Endothelial cell of umbilical vein (primary cell): ENCODE data around the gene POLR1H. TPM values are rescaled to one million over a fixed set of nuclear protein-coding genes. Genes with fewer than 3 reads are reported as not detected.

Experiments used
- BruUV-seq: library from RNA; stranded (reverse); fragments of 400-500 nt; replicated peaks from 2 replicates; lab custom pipeline; 2021; lab: Mats Ljungman, UMichigan
- CTCF ChIA-PET: fragments of 300-600, 350-600 bp; sonication (Branson Sonifier 250); formaldehyde crosslinking; loops from one replicate; lab custom pipeline; 2021; ENCODE audit warnings: antibody characterized with exemption, inconsistent platforms; lab: Charles Lee
- POLR2A ChIA-PET: fragments of 300-600, 350-600 bp; sonication (Branson Sonifier 250); formaldehyde crosslinking; loops from one replicate; lab custom pipeline; 2021; ENCODE audit warnings: antibody characterized with exemption, inconsistent platforms; lab: Charles Lee
- DNase-seq: peaks from one replicate; pipeline ENCODE4 v3.0.0-alpha.2; 2011; ENCODE audit warnings: low read depth, low spot score
- FAIRE-seq: peaks from 2 replicates; lab custom pipeline; 2011; peaks lifted over from hg19 to GRCh38; lab: Jason Lieb, UNC
- H2AFZ ChIP-seq: 2 replicates; pipeline ENCODE4 v1.6.0; 2012; ENCODE audit warnings: low read depth, low read length, control low read depth, inconsistent platforms
- H3K27ac ChIP-seq: 2 replicates; pipeline ENCODE4 v1.5.1; 2011; ENCODE audit warnings: low read depth, mild to moderate bottlenecking, control low read depth, low read length, moderate library complexity; ENCODE audit not compliant: insufficient read depth
- H3K27me3 ChIP-seq, 2 experiments: 2 replicates each; pipeline versions ENCODE4 v1.6.0 to v1.6.1; 2011; ENCODE audit warnings: low read length in 2 of 2, mixed read lengths in 1 of 2; ENCODE audit not compliant: control insufficient read depth in 2 of 2, insufficient read depth in 2 of 2
- H3K36me3 ChIP-seq, 2 experiments: 2 replicates in 1 of 2; 3 replicates in 1 of 2; pipeline ENCODE4 v1.5.1; 2011; ENCODE audit warnings: low read length in 2 of 2, mild to moderate bottlenecking in 1 of 2, moderate library complexity in 1 of 2; ENCODE audit not compliant: control insufficient read depth in 2 of 2, insufficient read depth in 2 of 2; ENCODE audit errors: extremely low read depth in 1 of 2
- H3K4me1 ChIP-seq: 3 replicates; pipeline ENCODE4 v1.5.1; 2011; ENCODE audit warnings: mild to moderate bottlenecking, low read length; ENCODE audit not compliant: control insufficient read depth, insufficient read depth; ENCODE audit errors: extremely low read depth
- H3K4me2 ChIP-seq: 2 replicates; pipeline ENCODE4 v1.6.1; 2011; ENCODE audit warnings: low read length, control low read depth, mixed read lengths; ENCODE audit not compliant: insufficient read depth
- H3K4me3 ChIP-seq, 3 experiments: fragments of 200-600 bp in 1 of 3; sonication (generic), shearing (Covaris generic) in 1 of 3; replicated peaks in 1 of 3; 2 replicates each; pipeline ENCODE4 v1.5.1; 2011 to 2016; ENCODE audit warnings: control low read depth in 3 of 3, low read length in 3 of 3, mild to moderate bottlenecking in 2 of 3, inconsistent platforms in 1 of 3, low read depth in 1 of 3, moderate library complexity in 1 of 3; ENCODE audit not compliant: insufficient read depth in 1 of 3
- H3K79me2 ChIP-seq: 2 replicates; pipeline ENCODE4 v1.6.0; 2012; ENCODE audit warnings: low read length, inconsistent platforms; ENCODE audit not compliant: control insufficient read depth, insufficient read depth
- H3K9ac ChIP-seq: replicated peaks from 2 replicates; pipeline ENCODE3; 2011; ENCODE audit warnings: low read length, control low read depth; ENCODE audit not compliant: insufficient read depth; ENCODE audit errors: extremely low read depth
- H3K9me1 ChIP-seq: replicated peaks from 3 replicates; pipeline ENCODE4 v1.6.0; 2011; ENCODE audit warnings: mild to moderate bottlenecking, low read length; ENCODE audit not compliant: control insufficient read depth, insufficient read depth; ENCODE audit errors: extremely low read depth
- H3K9me3 ChIP-seq: replicated peaks from 2 replicates; pipeline ENCODE4 v1.5.1; 2012; ENCODE audit warnings: low read length, inconsistent platforms; ENCODE audit not compliant: control insufficient read depth, insufficient read depth
- H4K20me1 ChIP-seq: replicated peaks from 2 replicates; pipeline ENCODE3; 2011; ENCODE audit warnings: mild to moderate bottlenecking, low read length; ENCODE audit not compliant: control insufficient read depth, insufficient read depth; ENCODE audit errors: extremely low read depth
- CTCF ChIP-seq, 2 donors: IDR thresholded peaks; 1 replicate in 1 of 2; 2 replicates in 1 of 2; pipeline ENCODE4 v1.5.1; 2011; ENCODE audit warnings: low read length in 2 of 2, mild to moderate bottlenecking in 2 of 2, moderate library complexity in 2 of 2, control low read depth in 1 of 2, inconsistent platforms in 1 of 2, low read depth in 1 of 2; ENCODE audit not compliant: insufficient read depth in 1 of 2; ENCODE audit errors: extremely low read depth in 1 of 2
- FOS ChIP-seq: IDR thresholded peaks from 2 replicates; pipeline ENCODE4 v1.6.1; 2011; ENCODE audit warnings: mild to moderate bottlenecking, low read length, moderate library complexity, borderline replicate concordance; ENCODE audit not compliant: insufficient read depth
- JUN ChIP-seq: IDR thresholded peaks from 2 replicates; pipeline ENCODE4 v1.6.1; 2011; ENCODE audit warnings: borderline replicate concordance, low read depth; ENCODE audit not compliant: insufficient read length, insufficient read depth
- MAX ChIP-seq: IDR thresholded peaks from 2 replicates; pipeline ENCODE4 v1.6.1; 2011; ENCODE audit not compliant: insufficient read depth, insufficient read length
- MYC ChIP-seq: IDR thresholded peaks from one replicate; pipeline ENCODE4 v1.6.1; 2011; ENCODE audit warnings: mild to moderate bottlenecking, low read depth, low read length
- POLR2AphosphoS5 ChIP-seq: IDR thresholded peaks from 2 replicates; pipeline ENCODE4 v1.6.1; 2012; ENCODE audit warnings: low read depth, mild to moderate bottlenecking, control low read depth, low read length, moderate library complexity; ENCODE audit not compliant: insufficient read depth
- dilution Hi-C: fragments of 300-500 bp; cut with MboI; formaldehyde crosslinking; loops from one replicate; pipeline ENCODE4 v1.15.0; 2019; ENCODE audit warnings: low sequenced_read_pairs; ENCODE audit not compliant: extremely low pct_ligation_motif_present
- intact Hi-C: fragments of 100-400 bp; cut with micrococcal nuclease; formaldehyde crosslinking; loops from one replicate; pipeline ENCODE4 v1.10.0; 2022
- polyA plus RNA-seq, 4 experiments: library from polyadenylated mRNA; depleted of rRNA in 3 of 4; stranded (reverse) in 3 of 4; unstranded in 1 of 4; fragments of >200 nt; gene quantifications; 2 replicates each; pipeline versions ENCODE4 v1.2.1 to v1.2.3, GENCODE V29; 2011 to 2012; ENCODE audit warnings: missing spikeins in 1 of 4
- total RNA-seq: library from RNA; stranded (reverse); gene quantifications from 2 replicates; pipeline ENCODE4 v1.2.3, GENCODE V29; 2021

POLR1H gene
- total and polyA plus RNA-seq, 2 donors (not counting 3 experiments of a cell fraction or from before 2014, with no cell fraction given): 32.5 to 65.3 TPM

GRCh38 chr6:30053682-30054081 lies 7.4 kb upstream of the POLR1H start:
- H3K4me2 ChIP-seq: no peak overlapping the region
- H3K9me3 ChIP-seq: no peaks in the 10 kb centered on the region

More at GRCh38 chr6:30053682-30054081, 7.4 kb upstream of the POLR1H start:
- Histone ChIP-seq H3K79me2 (no peaks in the 10 kb centered on the region), H3K27me3 (no peaks in the 10 kb centered on the region), H4K20me1 (no peaks in the 10 kb centered on the region), H3K27ac (no peak overlapping the region), H3K36me3 (peaks cover 0 to 2% of the 10 kb centered on the region in 2 experiments), H3K4me3 (no peak overlapping the region), H3K9me1 (no peaks in the 10 kb centered on the region), H3K9ac (no peak overlapping the region), H3K4me1 (no peaks in the 10 kb centered on the region), H2AFZ (no peak overlapping the region)
- DNase-seq (no peak), FAIRE-seq (no peak)
- no TSS peak for BruUV-seq
- CTCF ChIA-PET: no interaction called here
- dilution Hi-C loops: no loop called here
- TF ChIP-seq JUN (no peak), FOS (no peak), CTCF (IDR thresholded peaks at IDR 0.05; ENCODE audit: extremely low read depth in 1 of 2, insufficient read depth in 1 of 2, low read depth in 1 of 2, low read length in 2 of 2) (no peak), MYC (no peak), POLR2AphosphoS5 (no peak), MAX (no peak)
- intact Hi-C loops: no loop called here
- POLR2A ChIA-PET: no interaction called here
